ENCODE results near the gene KITLG.

Gene KITLG

DNA sequence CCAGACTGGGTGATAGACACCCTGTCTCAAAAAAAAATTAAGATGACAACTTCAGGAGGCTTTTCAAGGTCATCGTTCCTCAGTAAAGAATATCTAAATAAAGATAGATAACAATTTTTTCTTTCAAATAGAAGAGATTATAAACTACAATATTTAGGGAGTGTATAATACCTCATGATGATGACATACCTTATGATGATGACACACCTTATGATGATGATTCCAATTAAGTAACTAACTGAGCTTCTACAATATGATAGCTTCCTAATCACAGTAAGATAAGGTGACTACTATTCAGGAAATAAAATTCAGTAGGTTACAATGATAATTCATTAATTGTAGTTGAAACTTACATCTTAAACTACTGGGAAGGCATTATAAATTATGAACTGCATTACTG, 40.4 kb downstream of the KITLG start:
- TF ChIP-seq, protein P1, sequence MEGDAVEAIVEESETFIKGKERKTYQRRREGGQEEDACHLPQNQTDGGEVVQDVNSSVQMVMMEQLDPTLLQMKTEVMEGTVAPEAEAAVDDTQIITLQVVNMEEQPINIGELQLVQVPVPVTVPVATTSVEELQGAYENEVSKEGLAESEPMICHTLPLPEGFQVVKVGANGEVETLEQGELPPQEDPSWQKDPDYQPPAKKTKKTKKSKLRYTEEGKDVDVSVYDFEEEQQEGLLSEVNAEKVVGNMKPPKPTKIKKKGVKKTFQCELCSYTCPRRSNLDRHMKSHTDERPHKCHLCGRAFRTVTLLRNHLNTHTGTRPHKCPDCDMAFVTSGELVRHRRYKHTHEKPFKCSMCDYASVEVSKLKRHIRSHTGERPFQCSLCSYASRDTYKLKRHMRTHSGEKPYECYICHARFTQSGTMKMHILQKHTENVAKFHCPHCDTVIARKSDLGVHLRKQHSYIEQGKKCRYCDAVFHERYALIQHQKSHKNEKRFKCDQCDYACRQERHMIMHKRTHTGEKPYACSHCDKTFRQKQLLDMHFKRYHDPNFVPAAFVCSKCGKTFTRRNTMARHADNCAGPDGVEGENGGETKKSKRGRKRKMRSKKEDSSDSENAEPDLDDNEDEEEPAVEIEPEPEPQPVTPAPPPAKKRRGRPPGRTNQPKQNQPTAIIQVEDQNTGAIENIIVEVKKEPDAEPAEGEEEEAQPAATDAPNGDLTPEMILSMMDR (IDR thresholded peaks at IDR 0.05; ENCODE audit: borderline replicate concordance, insufficient read depth, low read depth, low read length) = no peak
- no peak overlapping the region for H3K4me3 ChIP-seq (ENCODE audit: low read depth, low read length)

DNA sequence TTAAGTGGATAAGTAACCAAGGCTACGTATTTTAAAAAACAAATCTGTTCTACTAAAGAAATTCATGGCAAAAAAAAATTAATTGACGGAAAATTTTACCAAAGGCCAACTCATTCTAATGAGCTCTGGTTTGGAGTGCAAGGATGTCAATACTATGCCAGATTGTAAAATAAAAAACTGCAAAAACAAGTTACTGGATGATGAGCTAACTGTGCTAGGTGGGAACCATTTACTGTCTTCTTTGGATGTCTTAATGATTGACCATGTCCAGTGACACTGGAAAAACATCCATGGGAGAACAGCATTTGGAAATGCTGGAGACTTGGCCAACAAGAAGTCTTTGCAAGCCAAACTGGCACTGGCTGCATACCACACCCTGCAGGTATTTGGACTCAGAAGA, 41.6 kb downstream of the KITLG start:
- no peak overlapping the region for H3K4me3 ChIP-seq (ENCODE audit: low read depth, low read length)
- TF ChIP-seq, protein P1 (IDR thresholded peaks at IDR 0.05; ENCODE audit: borderline replicate concordance, insufficient read depth, low read depth, low read length) = no peak

DNA sequence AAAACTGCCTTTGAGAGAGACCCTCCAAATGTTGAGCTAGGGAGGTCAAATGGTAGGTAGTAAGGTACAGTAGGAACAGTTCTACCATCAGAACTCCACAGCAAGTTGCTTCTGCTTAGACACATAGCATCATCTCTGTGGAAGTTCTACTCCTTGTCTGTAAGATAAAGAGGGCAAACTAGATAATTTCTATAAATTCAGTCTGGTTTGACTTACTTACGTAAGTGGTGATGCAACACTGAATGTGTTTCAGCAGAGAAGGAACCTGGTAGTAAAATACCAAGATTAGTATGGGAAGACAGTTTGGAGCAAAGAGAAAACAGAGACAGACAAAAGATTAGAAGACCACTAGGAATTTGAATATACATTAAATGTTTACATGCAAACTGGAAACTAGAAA, 42.0 kb downstream of the KITLG start:
- no peak overlapping the region for H3K4me3 ChIP-seq (ENCODE audit: low read depth, low read length)
- TF ChIP-seq, protein P1 (IDR thresholded peaks at IDR 0.05; ENCODE audit: borderline replicate concordance, insufficient read depth, low read depth, low read length) = no peak

DNA sequence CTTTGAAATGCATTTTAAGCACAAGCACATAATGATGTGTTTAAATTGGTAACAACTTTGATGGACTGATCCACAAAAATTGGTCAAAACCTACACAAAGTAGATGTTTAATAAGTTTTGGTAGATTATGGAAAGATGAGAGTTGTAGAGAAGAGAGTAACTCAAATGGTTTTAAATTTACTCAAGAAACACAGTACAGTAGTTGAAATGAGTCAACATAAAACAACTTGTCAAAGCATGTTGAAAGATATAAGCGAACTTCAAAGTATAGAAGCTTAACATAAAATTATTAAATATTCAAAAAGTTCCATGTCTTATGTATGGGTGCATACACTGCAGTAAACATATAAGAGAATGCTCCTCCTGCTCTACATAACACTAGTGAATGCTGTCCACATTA, 49.4 kb downstream of the KITLG start:
- no peak overlapping the region for H3K4me3 ChIP-seq (ENCODE audit: low read depth, low read length)

DNA sequence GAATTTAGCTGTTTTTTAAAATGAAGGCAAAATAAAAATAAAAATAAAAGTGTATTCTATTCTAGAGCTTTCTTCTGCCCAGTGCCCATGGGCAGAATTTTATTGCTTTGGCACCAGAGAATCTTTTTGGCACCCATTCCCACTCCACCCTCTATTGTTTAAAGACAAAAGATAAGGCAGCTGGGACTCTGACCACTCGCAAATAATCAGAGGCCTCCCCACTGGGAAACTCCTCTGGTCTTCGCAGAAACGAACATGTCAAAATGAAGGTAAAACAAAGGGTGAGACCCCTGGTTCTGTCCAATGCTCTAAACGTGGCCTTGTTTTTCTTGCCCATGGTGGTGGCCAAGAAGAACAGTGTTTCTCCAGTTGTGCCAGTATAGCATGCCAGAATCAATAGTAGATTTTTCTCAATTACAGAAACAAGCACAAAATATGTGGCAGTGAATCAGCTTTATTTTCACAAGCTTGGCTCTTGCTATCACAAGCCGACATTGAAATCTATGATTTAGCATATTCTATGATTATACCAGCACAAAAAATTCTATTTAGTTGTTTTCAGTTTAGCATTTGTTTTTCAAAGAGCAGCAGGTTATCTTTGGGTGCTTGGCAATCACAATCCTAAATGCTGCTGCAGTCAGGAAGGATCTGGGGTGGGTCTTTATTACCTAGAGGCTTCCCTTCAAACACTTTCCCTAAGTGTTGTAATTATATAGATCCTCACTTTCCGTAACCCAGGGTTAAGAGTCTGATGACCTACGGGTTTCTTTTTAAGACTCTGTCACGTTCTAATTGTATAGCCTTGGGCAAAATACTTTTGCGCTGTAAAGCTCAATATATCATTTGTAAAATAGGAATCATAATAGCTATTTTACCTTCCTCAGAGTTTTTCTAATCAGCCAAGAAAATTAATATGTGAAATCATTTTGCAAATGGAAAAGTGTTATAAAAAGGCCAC, 50.5 kb downstream of the KITLG start:
- TF ChIP-seq, protein P1 (IDR thresholded peaks at IDR 0.05; ENCODE audit: borderline replicate concordance, insufficient read depth, low read depth, low read length) = no peak
- no peak overlapping the region for H3K4me3 ChIP-seq (ENCODE audit: low read depth, low read length)

More for the DNA sequence above, 49.4 kb downstream of the KITLG start:
- TF ChIP-seq, protein P1 (IDR thresholded peaks at IDR 0.05; ENCODE audit: borderline replicate concordance, insufficient read depth, low read depth, low read length) = no peak

DNA sequence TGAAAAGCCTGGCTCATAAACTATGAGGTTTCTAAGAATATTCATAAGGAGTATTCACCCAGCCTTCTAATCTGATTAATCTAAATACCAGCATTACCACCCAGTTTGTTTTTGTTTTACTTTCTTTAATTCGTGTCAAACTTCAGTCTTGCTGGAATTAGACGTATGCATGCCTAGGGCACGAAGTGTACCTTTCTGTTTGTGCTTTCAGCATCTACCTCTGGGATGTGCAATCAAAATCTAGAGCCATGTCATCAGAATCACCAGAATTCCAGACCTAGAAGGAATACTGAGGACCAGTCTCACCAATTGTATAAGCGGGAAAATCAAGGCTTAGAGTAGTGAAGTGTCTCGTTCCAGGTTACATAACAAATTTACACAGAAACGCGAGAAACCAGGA, 57.3 kb downstream of the KITLG start:
- no peak overlapping the region for H3K4me3 ChIP-seq (ENCODE audit: low read depth, low read length)
- TF ChIP-seq, protein P1 (IDR thresholded peaks at IDR 0.05; ENCODE audit: borderline replicate concordance, insufficient read depth, low read depth, low read length) = no peak

DNA sequence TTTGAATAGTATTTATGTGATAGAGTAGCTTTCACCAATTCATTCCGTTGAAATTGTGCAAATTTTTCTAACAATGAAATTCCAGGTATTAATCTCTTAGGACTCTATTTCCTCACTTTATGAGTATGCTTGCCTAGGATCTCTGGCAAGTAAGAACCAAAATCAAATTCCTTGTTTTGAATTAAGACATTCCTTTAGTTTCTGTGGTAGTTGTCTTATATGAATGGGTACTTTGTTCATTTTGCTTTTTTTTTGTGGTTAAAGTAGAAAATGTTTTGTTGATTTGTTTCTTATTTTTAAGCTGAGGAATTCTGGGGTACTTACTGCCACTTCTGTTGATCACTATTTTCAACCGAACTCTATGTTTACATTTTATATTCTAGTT, 59.8 kb downstream of the KITLG start:
- TF ChIP-seq, protein P1 (IDR thresholded peaks at IDR 0.05; ENCODE audit: borderline replicate concordance, insufficient read depth, low read depth, low read length) = no peak
- H3K4me3 ChIP-seq (ENCODE audit: low read depth, low read length) = no peak overlapping the region
